Sigmoid colon (tissue), 7 donors: ENCODE results near the gene GIGYF2. TPM values are rescaled to one million over a fixed set of nuclear protein-coding genes. Genes with fewer than 3 reads are reported as not detected.
"Not testable (repeated sequence)": the region's sequence is repeated elsewhere in the genome, so short reads cannot be mapped to it uniquely, and the experiment has no call there.

Source experiments
- DNase-seq: peaks from one replicate; pipeline ENCODE4 v3.0.0-alpha.2; 2019
- H3K27ac ChIP-seq, 4 donors: fragments of 200-600 bp; sonication (generic); one replicate each; pipeline ENCODE4 v1.5.1; 2016 to 2019; ENCODE audit warnings: mild to moderate bottlenecking in 1 of 4
- H3K27me3 ChIP-seq, 3 donors: fragments of 200-600 bp; sonication (generic); one replicate each; pipeline ENCODE4 v1.5.1; 2019; ENCODE audit warnings: mild to moderate bottlenecking in 1 of 3
- H3K36me3 ChIP-seq, 4 donors: fragments of 200-600 bp; sonication (generic); one replicate each; pipeline ENCODE4 v1.5.1; 2016 to 2019
- H3K4me1 ChIP-seq, 4 donors: fragments of 200-600 bp; sonication (generic); one replicate each; pipeline ENCODE4 v1.5.1; 2017 to 2019
- H3K4me3 ChIP-seq, 4 donors: fragments of 200-600 bp; sonication (generic); one replicate each; pipeline ENCODE4 v1.5.1; 2017 to 2019; ENCODE audit warnings: mild to moderate bottlenecking in 2 of 4, moderate library complexity in 1 of 4
- H3K9me3 ChIP-seq, 4 donors: fragments of 200-600 bp in 3 of 4; sonication (generic) in 3 of 4; one replicate each; pipeline versions ENCODE4 v1.5.1 to v1.6.1; 2013 to 2019
- EP300 ChIP-seq, 4 donors: sonication (generic); formaldehyde crosslinking; IDR thresholded peaks; one replicate each; pipeline ENCODE4 v1.6.1; 2017; ENCODE audit warnings: antibody characterized with exemption in 4 of 4
- POLR2A ChIP-seq, 2 donors: fragments of 450-650 bp; IDR thresholded peaks; one replicate each; pipeline ENCODE4 v1.6.1; 2016; ENCODE audit warnings: antibody characterized with exemption in 2 of 2, mild to moderate bottlenecking in 2 of 2, moderate library complexity in 2 of 2
- POLR2AphosphoS5 ChIP-seq, 4 donors: sonication (generic); formaldehyde crosslinking; IDR thresholded peaks; one replicate each; pipeline ENCODE4 v1.6.1; 2017; ENCODE audit warnings: antibody characterized with exemption in 4 of 4
- WGBS, 2 donors: extraction: QIAGEN DNeasy Blood & Tissue Kit; methylation state at CpG; one replicate each; pipeline ENCODE4 v1.1.7; 2013; 5-methylcytosine and 5-hydroxymethylcytosine counted together
- intact Hi-C: fragments of 100-400 bp; cut with DNase I; formaldehyde crosslinking; loops from one replicate; pipeline ENCODE4 v1.15.1; 2023
- polyA plus RNA-seq, 3 donors: library from polyadenylated mRNA; stranded (reverse); fragments of 200-250 nt; gene quantifications; one replicate each; pipeline ENCODE4 v1.2.3, GENCODE V29; 2013
- total RNA-seq, 4 donors: library from RNA; depleted of rRNA; stranded (reverse); fragments of >200 nt; gene quantifications; one replicate each; pipeline ENCODE4 v1.1.0, GENCODE V29; 2016
- TF ChIP-seq, protein P1 (sequence below), 4 experiments: fragments of 450-650 bp in 3 of 4; fragments of 200-600 bp in 1 of 4; IDR thresholded peaks; one replicate each; pipeline ENCODE4 v1.5.1; 2016 to 2019; ENCODE audit warnings: antibody characterized with exemption in 4 of 4, mild to moderate bottlenecking in 3 of 4, moderate library complexity in 2 of 4
- donor health status: healthy with polysubstance abuse.
- donor health status: Bipolar disorder and iron deficiency.
- donor health status: healthy.

The GIGYF2 gene
- total and polyA plus RNA-seq, 7 donors = 10.2 to 90.0 (median 62.9) TPM

DNA sequence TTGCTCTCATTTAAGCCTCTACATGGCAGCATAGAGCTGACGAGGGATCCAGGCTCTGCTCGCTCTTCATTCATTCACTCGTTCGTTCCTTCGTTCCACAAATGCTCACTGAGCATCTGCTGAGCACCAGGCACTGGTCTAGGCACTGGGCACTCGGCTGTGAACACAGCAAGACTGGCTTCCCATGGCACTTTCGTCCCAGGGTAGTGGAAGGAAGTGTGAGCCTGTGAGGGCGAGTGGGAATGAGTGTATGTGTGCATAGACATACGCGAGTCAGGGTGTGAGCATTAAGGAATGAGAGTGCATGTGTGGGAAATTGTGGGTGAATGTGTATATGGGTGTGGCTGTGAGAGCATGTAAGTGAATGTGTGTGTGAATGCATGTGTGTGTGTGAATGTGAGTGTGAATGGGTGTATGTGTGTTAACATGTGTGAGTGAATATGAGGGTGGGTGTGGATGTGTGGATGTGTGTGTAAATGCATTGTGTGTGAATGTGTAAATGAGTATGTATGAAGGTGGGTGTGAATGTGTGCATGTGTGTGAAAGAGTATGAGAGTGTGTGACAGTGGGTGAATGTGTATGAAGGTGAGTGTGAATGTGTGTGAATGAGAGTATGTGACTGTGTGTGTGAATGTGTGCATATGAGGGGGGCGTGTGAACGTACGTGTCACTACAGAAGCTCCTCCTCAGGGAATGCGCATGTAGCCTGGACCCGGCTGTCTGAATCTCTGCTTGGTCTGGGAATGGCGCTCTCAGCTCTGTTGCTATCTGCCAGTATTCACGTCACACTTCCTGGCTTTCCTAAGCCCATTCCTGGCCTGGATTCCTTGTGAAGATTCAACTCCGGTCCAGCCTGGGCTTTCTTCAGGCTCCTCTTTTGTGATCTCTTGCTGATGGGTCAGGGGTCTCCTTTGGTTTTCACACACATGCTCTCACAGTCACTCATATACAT is 201.7 kb downstream of the GIGYF2 start:
- Histone ChIP-seq H3K9me3 (no peaks in the 10 kb centered on the region), H3K4me1 (no peaks in the 10 kb centered on the region), H3K4me3 (no peak overlapping the region), H3K27ac (no peak overlapping the region), H3K27me3 (peaks cover 0 to 34% (median under 1%) of the 10 kb centered on the region in 3 donors), H3K36me3 (no peaks in the 10 kb centered on the region)
- TF ChIP-seq, protein P1, sequence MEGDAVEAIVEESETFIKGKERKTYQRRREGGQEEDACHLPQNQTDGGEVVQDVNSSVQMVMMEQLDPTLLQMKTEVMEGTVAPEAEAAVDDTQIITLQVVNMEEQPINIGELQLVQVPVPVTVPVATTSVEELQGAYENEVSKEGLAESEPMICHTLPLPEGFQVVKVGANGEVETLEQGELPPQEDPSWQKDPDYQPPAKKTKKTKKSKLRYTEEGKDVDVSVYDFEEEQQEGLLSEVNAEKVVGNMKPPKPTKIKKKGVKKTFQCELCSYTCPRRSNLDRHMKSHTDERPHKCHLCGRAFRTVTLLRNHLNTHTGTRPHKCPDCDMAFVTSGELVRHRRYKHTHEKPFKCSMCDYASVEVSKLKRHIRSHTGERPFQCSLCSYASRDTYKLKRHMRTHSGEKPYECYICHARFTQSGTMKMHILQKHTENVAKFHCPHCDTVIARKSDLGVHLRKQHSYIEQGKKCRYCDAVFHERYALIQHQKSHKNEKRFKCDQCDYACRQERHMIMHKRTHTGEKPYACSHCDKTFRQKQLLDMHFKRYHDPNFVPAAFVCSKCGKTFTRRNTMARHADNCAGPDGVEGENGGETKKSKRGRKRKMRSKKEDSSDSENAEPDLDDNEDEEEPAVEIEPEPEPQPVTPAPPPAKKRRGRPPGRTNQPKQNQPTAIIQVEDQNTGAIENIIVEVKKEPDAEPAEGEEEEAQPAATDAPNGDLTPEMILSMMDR (IDR thresholded peaks at IDR 0.05) = no peak
- TF ChIP-seq POLR2A (IDR thresholded peaks at IDR 0.05) (no peak), EP300 (IDR thresholded peaks at IDR 0.05) (no peak), POLR2AphosphoS5 (IDR thresholded peaks at IDR 0.05) (no peak)
- no peak for DNase-seq
- WGBS, 2 donors = 87% methylated on average over 18 of the region's 18 CpGs
- intact Hi-C loops = no loop called here

DNA sequence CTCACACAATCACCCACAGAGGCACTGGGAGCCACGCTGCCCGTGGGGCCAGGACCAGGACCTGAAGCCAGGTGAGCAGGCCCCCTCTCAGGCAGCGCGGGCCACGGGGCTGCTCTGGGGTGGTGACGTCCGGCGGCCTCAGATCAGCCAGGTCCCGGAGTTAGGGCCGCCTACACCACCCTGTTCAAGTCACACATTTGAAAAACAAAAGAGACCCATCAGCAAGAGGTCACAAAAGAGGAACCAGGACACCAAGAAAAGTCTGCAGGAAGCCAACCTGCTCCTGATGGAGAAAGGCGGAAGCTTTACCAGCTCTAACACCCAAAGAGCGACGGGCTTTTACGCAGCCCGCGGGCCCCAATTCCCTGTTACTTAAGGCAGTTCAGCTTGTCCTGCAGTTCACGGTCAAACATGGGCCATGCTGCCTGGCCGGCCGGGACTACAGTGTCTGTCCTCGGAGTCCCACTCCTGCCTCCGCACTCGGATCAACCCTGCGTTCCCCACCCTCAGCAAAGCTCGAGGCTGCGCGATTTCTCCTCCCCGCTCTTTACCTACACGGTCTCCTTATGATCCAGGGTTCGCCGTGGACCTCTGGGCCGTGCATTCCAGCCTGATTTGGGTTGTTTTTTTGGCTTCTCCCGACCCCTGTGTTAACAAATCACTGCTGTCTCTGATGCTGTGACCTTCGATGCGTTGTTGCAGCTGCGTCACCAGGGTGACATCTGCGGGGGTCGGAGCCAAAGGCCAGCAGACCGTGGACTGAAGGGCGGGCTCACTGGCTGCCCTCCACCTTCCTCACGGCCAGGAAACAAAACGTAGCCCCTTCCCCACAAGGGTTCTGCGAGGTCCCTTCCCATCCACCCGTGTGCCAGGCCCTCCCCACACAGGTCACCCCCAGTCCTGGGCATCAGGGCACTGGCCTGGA is 203.9 kb downstream of the GIGYF2 start:
- intact Hi-C loops = no loop called here
- H3K4me3 ChIP-seq = no peak overlapping the region
- 76 to 88% methylated on average over 43 of the region's 43 CpGs for whole genome bisulfite sequencing, 2 donors

DNA sequence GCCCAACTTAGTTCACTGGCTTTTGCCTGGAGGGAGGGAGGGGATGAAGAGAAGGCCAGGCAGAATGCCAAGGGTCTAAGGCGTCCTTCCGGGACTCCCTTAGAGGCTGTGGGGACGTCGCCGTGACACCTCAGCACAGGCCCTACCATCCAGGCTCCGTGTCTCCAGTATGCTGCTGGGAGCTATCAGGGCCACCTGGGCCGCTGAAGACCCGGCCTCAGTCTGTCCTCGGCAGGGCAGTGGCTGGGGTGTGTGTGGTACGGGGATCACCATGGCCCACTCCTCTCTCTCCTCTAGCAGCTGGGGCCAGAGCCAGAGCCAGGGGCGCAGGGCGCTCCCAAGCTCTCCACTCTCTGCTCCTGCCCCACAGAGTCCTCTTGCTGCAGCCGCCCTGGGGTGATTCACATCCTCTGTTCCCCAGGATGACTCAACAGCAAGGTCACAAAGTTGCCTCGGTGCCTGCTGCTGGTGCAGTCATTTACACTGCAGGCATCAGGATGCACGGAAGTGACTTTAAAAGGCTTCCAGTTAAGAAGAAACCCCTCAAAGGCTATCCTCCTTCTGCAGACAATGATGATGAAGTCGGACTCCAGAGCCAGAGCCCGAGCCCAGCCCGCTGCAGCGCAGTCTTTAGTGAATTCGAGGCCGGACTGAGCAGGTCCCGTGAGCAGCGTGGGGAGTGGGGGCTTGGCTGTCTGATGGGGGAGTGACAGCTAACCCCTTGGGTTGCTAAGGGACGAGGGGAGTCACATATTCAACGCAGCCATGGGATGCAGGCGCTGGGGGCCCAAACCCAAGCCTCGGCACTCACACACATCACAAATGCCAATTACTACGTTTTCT is 204.8 kb downstream of the GIGYF2 start:
- H3K27ac ChIP-seq = no peak overlapping the region
- H3K9me3 ChIP-seq = no peaks in the 10 kb centered on the region
- 85 to 89% methylated on average over 28 of the region's 28 CpGs for WGBS, 2 donors
- H3K4me3 ChIP-seq = no peak overlapping the region
- no peaks in the 10 kb centered on the region for H3K4me1 ChIP-seq
- DNase-seq = no peak
- TF ChIP-seq EP300 (IDR thresholded peaks at IDR 0.05) = no peak
- TF ChIP-seq, protein P1 (IDR thresholded peaks at IDR 0.05) = no peak
- no peak for TF ChIP-seq POLR2A (IDR thresholded peaks at IDR 0.05)
- no peaks in the 10 kb centered on the region for H3K36me3 ChIP-seq
- intact Hi-C loops = no loop called here
- peaks cover 0 to 27% (median 0%) of the 10 kb centered on the region in 3 donors for H3K27me3 ChIP-seq

More for the DNA sequence above, 203.9 kb downstream of the GIGYF2 start:
- no peaks in the 10 kb centered on the region for H3K4me1 ChIP-seq
- TF ChIP-seq, protein P1 (IDR thresholded peaks at IDR 0.05) = no peak
- TF ChIP-seq POLR2AphosphoS5 (IDR thresholded peaks at IDR 0.05) (no peak), POLR2A (IDR thresholded peaks at IDR 0.05) (no peak), EP300 (IDR thresholded peaks at IDR 0.05) (no peak)
- no peaks in the 10 kb centered on the region for H3K9me3 ChIP-seq
- H3K36me3 ChIP-seq = no peaks in the 10 kb centered on the region
- no peak overlapping the region for H3K27ac ChIP-seq
- H3K27me3 ChIP-seq = peaks cover 0 to 27% (median 0%) of the 10 kb centered on the region in 3 donors
- DNase-seq = no peak

DNA sequence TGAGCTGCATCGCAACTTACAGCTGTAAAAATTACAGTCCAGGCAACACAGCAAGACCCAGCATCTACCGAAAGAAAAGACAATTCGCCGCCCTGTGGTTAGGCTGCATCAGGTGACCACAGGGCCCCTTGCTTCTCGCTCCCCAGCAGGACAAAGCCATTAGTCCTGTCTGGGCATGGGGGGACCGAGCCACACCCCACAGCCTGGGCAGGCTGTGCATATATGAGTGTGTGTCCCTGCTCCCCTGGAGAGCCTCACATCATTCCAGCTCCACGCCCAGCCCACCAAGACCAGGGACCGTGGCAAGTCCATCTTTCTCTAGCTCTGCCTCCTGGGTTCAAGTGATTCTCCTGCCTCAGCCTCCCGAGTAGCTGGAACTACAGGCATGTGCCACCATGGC is 206.9 kb downstream of the GIGYF2 start:
- TF ChIP-seq, protein P1 (IDR thresholded peaks at IDR 0.05) = no peak
- TF ChIP-seq POLR2A (IDR thresholded peaks at IDR 0.05) (no peak), EP300 (IDR thresholded peaks at IDR 0.05) (no peak), POLR2AphosphoS5 (IDR thresholded peaks at IDR 0.05) (no peak)
- H3K4me1 ChIP-seq = no peaks in the 10 kb centered on the region
- H3K36me3 ChIP-seq = no peaks in the 10 kb centered on the region
- 81 to 85% methylated on average over 9 of the region's 9 CpGs for WGBS, 2 donors
- DNase-seq = no peak
- intact Hi-C loops = no loop called here
- H3K27ac ChIP-seq = no peak overlapping the region
- H3K9me3 ChIP-seq = no peaks in the 10 kb centered on the region
- no peak overlapping the region for H3K4me3 ChIP-seq
- H3K27me3 ChIP-seq = peaks cover 0 to 33% (median 0%) of the 10 kb centered on the region in 3 donors

DNA sequence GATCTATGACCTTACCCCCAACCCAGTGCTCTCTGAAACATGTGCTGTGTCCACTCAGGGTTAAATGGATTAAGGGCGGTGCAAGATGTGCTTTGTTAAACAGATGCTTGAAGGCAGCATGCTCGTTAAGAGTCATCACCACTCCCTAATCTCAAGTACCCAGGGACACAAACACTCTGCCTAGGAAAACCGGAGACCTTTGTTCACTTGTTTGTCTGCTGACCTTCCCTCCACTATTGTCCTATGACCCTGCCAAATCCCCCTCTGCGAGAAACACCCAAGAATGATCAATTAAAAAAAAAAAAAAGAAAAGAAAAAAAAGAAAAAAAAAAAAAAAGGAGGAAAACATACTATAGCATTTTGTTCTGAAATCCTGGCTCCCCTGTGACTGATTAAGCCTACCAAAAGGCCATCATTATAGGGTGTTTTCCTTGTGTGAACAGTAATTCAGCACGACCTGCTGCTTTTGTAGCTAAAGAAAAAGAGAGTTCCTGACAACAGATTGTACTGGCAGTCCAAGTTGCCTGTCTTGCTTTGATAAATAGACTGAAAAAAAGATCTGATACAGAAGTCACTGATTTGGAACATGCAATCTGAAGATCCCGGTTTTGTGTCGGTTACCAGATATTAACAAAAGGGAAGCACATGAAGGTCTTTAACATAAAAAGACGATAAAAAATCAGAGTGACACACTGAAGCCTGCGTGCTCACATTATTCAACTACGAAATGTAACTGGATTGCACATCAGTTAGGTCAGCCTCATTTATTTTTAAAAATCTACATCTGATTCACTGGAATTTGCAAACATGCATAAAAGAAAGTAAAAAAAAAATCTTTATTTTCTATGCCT is 210.0 kb downstream of the GIGYF2 start:
- peaks cover 0 to 26% (median 0%) of the 10 kb centered on the region in 3 donors for H3K27me3 ChIP-seq
- intact Hi-C loops, H3K4me3 ChIP-seq, H3K36me3 ChIP-seq, H3K4me1 ChIP-seq, DNase-seq, H3K9me3 ChIP-seq, H3K27ac ChIP-seq: not testable (repeated sequence)
- WGBS, 2 donors = 78 to 84% methylated on average over 7 to 8 of the region's 10 CpGs

DNA sequence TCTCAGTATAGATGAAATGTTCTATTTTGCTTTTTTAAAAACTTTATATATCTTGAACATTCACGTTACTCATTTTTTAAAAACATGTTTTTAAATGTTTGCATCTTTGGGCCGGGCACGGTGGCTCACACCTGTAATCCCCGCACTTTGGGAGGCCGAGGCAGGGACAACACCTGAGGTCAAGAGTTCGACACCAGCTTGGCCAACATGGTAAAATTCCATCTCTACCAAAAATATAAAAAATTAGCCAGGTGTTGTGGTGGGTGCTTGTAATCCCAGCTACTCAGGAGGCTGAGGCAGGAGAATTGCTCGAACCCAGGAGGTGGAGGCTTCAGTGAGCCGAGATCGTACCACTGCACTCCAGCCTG is 210.6 kb downstream of the GIGYF2 start:
- DNase-seq, H3K9me3 ChIP-seq, intact Hi-C loops, H3K4me1 ChIP-seq, H3K36me3 ChIP-seq, H3K4me3 ChIP-seq, H3K27ac ChIP-seq: not testable (repeated sequence)
- peaks cover 0 to 20% (median 0%) of the 10 kb centered on the region in 3 donors for H3K27me3 ChIP-seq
- WGBS, 2 donors = 93 to 95% methylated on average over 9 of the region's 9 CpGs
